Measurements from ENCODE around the gene PC.
A peak's percentile ranks its signal among the peaks of the same experiment; 100 is the strongest.

PC gene

GRCh38 chr11:66823700-66824099, 134.5 kb downstream of the PC start:
- TF ChIP-seq CTCF (conservative IDR thresholded peaks at IDR 0.05; ENCODE audit: low read depth, low read length), result no peak
- H3K4me3 ChIP-seq (ENCODE audit: low read length), result no peak overlapping the region
- no peak for DNase-seq (ENCODE audit: low read depth)

GRCh38 chr11:66820901-66821300, 137.3 kb downstream of the PC start:
- TF ChIP-seq CTCF (conservative IDR thresholded peaks at IDR 0.05; ENCODE audit: low read depth, low read length), result no peak
- H3K4me3 ChIP-seq (ENCODE audit: low read length), result no peak overlapping the region
- no peak for DNase-seq (ENCODE audit: low read depth)

- H3K4me3 ChIP-seq (ENCODE audit: low read length), result no peak overlapping the region
- no peak for DNase-seq (ENCODE audit: low read depth)
- no peak for TF ChIP-seq CTCF (conservative IDR thresholded peaks at IDR 0.05; ENCODE audit: low read depth, low read length)
Observed at GRCh38 chr11:66820381-66820780, 137.8 kb downstream of the PC start.

- no peak for TF ChIP-seq CTCF (conservative IDR thresholded peaks at IDR 0.05; ENCODE audit: low read depth, low read length)
Observed at GRCh38 chr11:66818231-66818955, 139.8 kb downstream of the PC start.

GRCh38 chr11:66815646-66816045, 142.5 kb downstream of the PC start:
- DNase-seq (ENCODE audit: low read depth), result no peak
- no peak overlapping the region for H3K4me3 ChIP-seq (ENCODE audit: low read length)
- TF ChIP-seq CTCF (conservative IDR thresholded peaks at IDR 0.05; ENCODE audit: low read depth, low read length), result no peak

More at GRCh38 chr11:66818231-66818955, 139.8 kb downstream of the PC start:
- no peak overlapping the region for H3K4me3 ChIP-seq (ENCODE audit: low read length)
- DNase-seq (ENCODE audit: low read depth), result peak; percentile 25

- peak; percentile 35 for DNase-seq (ENCODE audit: low read depth)
- TF ChIP-seq CTCF (conservative IDR thresholded peaks at IDR 0.05; ENCODE audit: low read depth, low read length), result no peak
- no peak overlapping the region for H3K4me3 ChIP-seq (ENCODE audit: low read length)
Observed at GRCh38 chr11:66814678-66815077, 143.5 kb downstream of the PC start.

- H3K4me3 ChIP-seq (ENCODE audit: low read length), result no peak overlapping the region
- DNase-seq (ENCODE audit: low read depth), result no peak
- no peak for TF ChIP-seq CTCF (conservative IDR thresholded peaks at IDR 0.05; ENCODE audit: low read depth, low read length)
Observed at GRCh38 chr11:66810576-66811185, 147.5 kb downstream of the PC start.

All from retinal pigment epithelial cell (primary cell).